Measurements from ENCODE around the gene USP22.

USP22 gene

DNA sequence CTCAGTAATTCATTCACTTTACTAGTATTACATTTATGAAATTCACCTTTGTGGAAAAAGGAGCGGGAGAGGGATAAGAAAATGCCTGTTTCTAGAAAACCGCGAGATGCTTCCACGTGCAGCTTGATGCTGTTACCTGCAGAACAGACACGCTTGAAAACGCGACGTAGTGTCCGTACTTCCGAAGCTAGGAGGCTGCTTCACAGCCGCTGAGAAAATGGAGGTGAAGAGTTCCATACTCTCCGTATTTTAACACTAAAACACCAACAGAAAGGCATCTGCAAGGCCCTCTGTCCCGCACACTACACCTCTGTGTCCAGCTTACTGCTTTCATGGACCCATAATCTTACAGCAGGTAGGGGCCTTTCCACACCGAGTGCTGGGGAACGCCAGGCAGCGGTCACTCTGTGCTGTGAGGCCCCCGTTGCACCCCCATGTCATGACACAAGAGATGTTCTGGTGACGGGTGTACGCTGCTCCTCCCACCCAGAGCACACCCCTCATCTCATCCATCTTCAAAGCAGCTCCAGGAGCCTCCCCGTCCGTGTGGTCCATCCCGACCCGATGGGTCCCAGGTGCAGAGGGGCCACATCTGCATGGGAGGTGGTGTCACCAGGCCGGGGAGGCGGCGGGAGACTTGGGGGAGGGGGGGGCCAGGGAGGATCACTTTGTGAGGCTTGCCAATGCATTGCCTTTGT is 40.4 kb downstream of the USP22 start:
- Histone ChIP-seq H3K36me3 (ENCODE audit: control insufficient read depth in 2 of 2, insufficient read depth in 2 of 2, low read length in 2 of 2) (peaks cover 69 to 78% of the 10 kb centered on the region in 2 donors), H3K9me3 (ENCODE audit: control insufficient read depth in 2 of 2, low read length in 2 of 2) (no peaks in the 10 kb centered on the region), H3K9ac (ENCODE audit: low read depth in 1 of 2, low read length in 2 of 2) (no peak overlapping the region), H3K27ac (ENCODE audit: low read depth in 2 of 2, low read length in 2 of 2) (no peak overlapping the region), H3K27me3 (ENCODE audit: control insufficient read depth in 2 of 2, insufficient read depth in 2 of 2, low read length in 2 of 2) (no peaks in the 10 kb centered on the region), H3K4me1 (ENCODE audit: control insufficient read depth in 2 of 2, insufficient read depth in 2 of 2, low read length in 2 of 2) (peaks cover 2 to 9% of the 10 kb centered on the region in 2 donors), H3K4me3 (ENCODE audit: low read length in 2 of 2) (no peak overlapping the region)

DNA sequence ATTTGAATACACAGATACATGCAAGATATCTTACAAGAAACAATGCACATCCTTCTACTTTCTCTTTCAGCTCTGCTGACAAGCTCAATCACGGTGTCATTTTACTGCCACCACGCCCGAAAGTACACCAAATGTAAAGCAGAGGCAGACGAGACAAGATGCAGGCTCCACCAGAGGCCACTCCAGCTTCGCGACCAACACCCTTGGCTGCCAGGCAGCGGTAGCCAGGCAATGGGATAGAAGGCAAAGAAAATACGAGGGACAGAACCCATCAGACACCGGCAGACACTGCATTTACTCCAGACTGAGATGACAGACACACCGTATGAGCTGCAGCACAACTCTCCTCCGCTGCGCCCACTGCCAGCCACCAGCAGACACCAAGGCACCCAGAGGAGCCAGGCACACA is 41.0 kb downstream of the USP22 start:
- Histone ChIP-seq H3K9ac (ENCODE audit: low read depth in 1 of 2, low read length in 2 of 2) (no peak overlapping the region), H3K36me3 (ENCODE audit: control insufficient read depth in 2 of 2, insufficient read depth in 2 of 2, low read length in 2 of 2) (peaks cover 63 to 72% of the 10 kb centered on the region in 2 donors), H3K4me1 (ENCODE audit: control insufficient read depth in 2 of 2, insufficient read depth in 2 of 2, low read length in 2 of 2) (peaks cover 2 to 9% of the 10 kb centered on the region in 2 donors), H3K27ac (ENCODE audit: low read depth in 2 of 2, low read length in 2 of 2) (peak overlapping the region in 1 of 2 donors; percentile 21), H3K9me3 (ENCODE audit: control insufficient read depth in 2 of 2, low read length in 2 of 2) (no peaks in the 10 kb centered on the region), H3K4me3 (ENCODE audit: low read length in 2 of 2) (peak overlapping the region in 1 of 2 donors; percentile 20), H3K27me3 (ENCODE audit: control insufficient read depth in 2 of 2, insufficient read depth in 2 of 2, low read length in 2 of 2) (no peaks in the 10 kb centered on the region)

DNA sequence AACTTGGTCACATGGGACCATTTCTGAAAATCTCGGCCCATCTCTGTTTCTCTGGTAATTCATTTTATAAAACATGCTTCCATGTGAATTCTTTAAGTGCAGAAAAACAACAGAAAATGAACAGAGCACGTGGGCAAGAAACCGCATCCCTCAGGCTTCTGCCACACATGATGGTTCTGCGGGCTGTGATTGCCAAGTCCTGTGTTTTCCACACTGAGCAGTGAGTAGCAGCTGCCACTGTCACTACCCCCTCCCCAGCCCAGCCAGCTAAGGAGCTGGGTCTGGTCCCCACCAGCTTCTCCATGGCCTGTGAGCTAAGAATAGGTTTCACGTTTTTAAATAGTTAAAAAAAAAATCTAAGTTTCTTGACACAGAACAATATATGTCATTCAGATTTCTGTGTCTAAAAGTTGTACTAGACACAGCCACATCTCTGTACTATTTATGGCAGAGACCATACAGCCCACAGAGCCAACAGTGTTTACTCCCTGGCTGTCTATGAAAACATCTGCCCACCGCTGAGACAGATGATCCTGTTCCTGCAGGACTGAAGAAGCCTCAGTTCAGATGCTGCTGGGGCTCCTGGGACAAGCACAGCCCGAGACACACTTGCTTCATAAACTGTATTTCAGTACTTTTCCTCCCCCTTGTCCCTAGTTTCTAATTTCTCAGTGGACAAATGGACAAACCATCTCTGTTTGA is 41.5 kb downstream of the USP22 start:
- H3K9ac ChIP-seq (ENCODE audit: low read depth in 1 of 2, low read length in 2 of 2) = no peak overlapping the region
- peak overlapping the region in 1 of 2 donors; percentile 20 for H3K4me3 ChIP-seq (ENCODE audit: low read length in 2 of 2)
- H3K9me3 ChIP-seq (ENCODE audit: control insufficient read depth in 2 of 2, low read length in 2 of 2) = no peaks in the 10 kb centered on the region
- peaks cover 2 to 9% of the 10 kb centered on the region in 2 donors for H3K4me1 ChIP-seq (ENCODE audit: control insufficient read depth in 2 of 2, insufficient read depth in 2 of 2, low read length in 2 of 2)
- no peaks in the 10 kb centered on the region for H3K27me3 ChIP-seq (ENCODE audit: control insufficient read depth in 2 of 2, insufficient read depth in 2 of 2, low read length in 2 of 2)
- peak overlapping the region in 1 of 2 donors; percentile 21 for H3K27ac ChIP-seq (ENCODE audit: low read depth in 2 of 2, low read length in 2 of 2)
- peaks cover 58 to 69% of the 10 kb centered on the region in 2 donors for H3K36me3 ChIP-seq (ENCODE audit: control insufficient read depth in 2 of 2, insufficient read depth in 2 of 2, low read length in 2 of 2)

DNA sequence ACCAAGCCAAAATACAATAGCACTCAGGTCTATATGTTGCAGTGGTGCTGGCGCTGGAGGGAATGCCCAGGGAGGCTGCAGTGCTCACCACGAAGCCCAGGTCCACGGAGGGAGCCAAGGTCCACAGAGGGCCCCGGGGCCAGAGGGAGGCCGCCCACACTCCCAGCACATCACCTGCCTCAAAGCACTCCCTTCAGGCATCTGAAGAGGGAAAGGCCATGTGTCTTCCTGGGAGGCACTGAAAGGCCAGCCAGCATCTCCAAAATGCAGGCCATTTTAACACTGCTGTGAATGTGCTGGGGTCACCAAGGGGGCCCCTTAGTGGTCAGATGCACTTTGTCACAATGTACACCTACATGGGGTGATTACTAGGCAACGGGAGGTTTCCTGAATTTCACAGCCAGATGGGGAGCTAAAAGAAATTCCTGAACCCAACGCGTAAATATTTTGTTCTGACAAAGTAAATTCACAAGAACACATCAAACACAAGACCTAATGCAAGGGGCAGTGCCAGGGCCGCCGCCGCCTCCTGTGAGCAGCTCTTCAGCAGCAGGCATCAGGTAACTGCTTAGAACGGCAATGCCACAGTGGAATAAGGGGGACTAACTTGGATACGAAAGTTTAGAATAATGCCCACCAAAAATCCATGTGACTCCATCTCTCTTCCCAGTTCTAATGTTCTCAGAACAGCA is 42.8 kb downstream of the USP22 start:
- H3K27ac ChIP-seq (ENCODE audit: low read depth in 2 of 2, low read length in 2 of 2) = no peak overlapping the region
- H3K4me1 ChIP-seq (ENCODE audit: control insufficient read depth in 2 of 2, insufficient read depth in 2 of 2, low read length in 2 of 2) = peaks cover 2 to 9% of the 10 kb centered on the region in 2 donors
- no peaks in the 10 kb centered on the region for H3K27me3 ChIP-seq (ENCODE audit: control insufficient read depth in 2 of 2, insufficient read depth in 2 of 2, low read length in 2 of 2)
- peaks cover 45 to 57% of the 10 kb centered on the region in 2 donors for H3K36me3 ChIP-seq (ENCODE audit: control insufficient read depth in 2 of 2, insufficient read depth in 2 of 2, low read length in 2 of 2)
- H3K9ac ChIP-seq (ENCODE audit: low read depth in 1 of 2, low read length in 2 of 2) = no peak overlapping the region
- H3K9me3 ChIP-seq (ENCODE audit: control insufficient read depth in 2 of 2, low read length in 2 of 2) = no peaks in the 10 kb centered on the region
- no peak overlapping the region for H3K4me3 ChIP-seq (ENCODE audit: low read length in 2 of 2)

DNA sequence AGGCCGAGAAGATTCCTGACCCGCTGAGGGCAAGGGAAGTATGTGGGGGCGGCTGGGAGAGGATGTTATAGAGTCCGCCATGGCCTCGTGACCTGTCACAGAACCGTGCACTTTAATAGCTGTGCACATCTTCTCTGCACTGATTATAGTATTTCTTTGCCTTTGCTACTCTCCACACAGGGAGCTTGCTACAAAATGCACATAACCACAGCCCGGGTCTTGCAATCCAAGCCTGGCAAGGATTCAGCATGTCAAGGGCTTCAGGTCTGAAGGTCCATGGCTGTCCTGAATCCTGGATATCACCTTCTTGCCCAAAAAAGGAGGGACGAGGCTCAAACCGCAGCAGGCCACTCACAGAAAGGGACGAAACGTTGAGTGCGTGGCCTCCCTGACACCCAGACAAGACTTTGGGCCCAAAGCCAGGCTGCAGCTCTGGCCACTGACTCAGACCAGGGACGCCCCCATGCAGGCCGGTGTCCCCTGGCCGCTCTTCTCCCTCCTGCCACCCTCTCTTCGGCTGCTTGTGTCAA is 43.7 kb downstream of the USP22 start:
- no peaks in the 10 kb centered on the region for H3K27me3 ChIP-seq (ENCODE audit: control insufficient read depth in 2 of 2, insufficient read depth in 2 of 2, low read length in 2 of 2)
- no peak overlapping the region for H3K9ac ChIP-seq (ENCODE audit: low read depth in 1 of 2, low read length in 2 of 2)
- no peak overlapping the region for H3K27ac ChIP-seq (ENCODE audit: low read depth in 2 of 2, low read length in 2 of 2)
- no peaks in the 10 kb centered on the region for H3K9me3 ChIP-seq (ENCODE audit: control insufficient read depth in 2 of 2, low read length in 2 of 2)
- peaks cover 36 to 48% of the 10 kb centered on the region in 2 donors for H3K36me3 ChIP-seq (ENCODE audit: control insufficient read depth in 2 of 2, insufficient read depth in 2 of 2, low read length in 2 of 2)
- peaks cover 4 to 13% of the 10 kb centered on the region in 2 donors for H3K4me1 ChIP-seq (ENCODE audit: control insufficient read depth in 2 of 2, insufficient read depth in 2 of 2, low read length in 2 of 2)
- H3K4me3 ChIP-seq (ENCODE audit: low read length in 2 of 2) = no peak overlapping the region

DNA sequence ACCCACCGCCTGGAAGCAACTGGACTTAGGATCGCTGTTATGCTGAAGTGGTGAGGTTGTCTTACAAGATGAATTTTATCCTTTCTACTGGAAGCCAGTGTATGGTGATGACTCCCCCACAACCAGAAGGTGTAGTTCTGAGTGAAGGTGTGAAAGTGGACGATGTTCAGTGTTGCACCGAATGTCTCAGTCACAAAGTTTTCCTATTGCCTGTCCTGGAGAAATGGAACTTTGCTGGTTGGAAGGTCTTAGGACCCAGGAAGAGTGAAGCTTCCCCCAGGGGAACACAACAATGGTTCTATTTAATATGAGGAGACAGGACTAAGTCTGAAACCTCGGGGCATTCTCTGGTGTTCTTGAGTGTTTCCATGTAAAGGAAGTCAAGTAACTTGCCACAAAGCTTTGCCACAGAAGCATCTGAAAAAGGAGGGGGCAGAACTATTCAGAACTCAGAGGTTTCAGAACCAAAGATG is 44.2 kb downstream of the USP22 start:
- no peaks in the 10 kb centered on the region for H3K27me3 ChIP-seq (ENCODE audit: control insufficient read depth in 2 of 2, insufficient read depth in 2 of 2, low read length in 2 of 2)
- H3K9me3 ChIP-seq (ENCODE audit: control insufficient read depth in 2 of 2, low read length in 2 of 2) = no peaks in the 10 kb centered on the region
- H3K27ac ChIP-seq (ENCODE audit: low read depth in 2 of 2, low read length in 2 of 2) = no peak overlapping the region
- no peak overlapping the region for H3K9ac ChIP-seq (ENCODE audit: low read depth in 1 of 2, low read length in 2 of 2)
- no peak overlapping the region for H3K4me3 ChIP-seq (ENCODE audit: low read length in 2 of 2)
- peaks cover 5 to 18% of the 10 kb centered on the region in 2 donors for H3K4me1 ChIP-seq (ENCODE audit: control insufficient read depth in 2 of 2, insufficient read depth in 2 of 2, low read length in 2 of 2)
- peaks cover 31 to 43% of the 10 kb centered on the region in 2 donors for H3K36me3 ChIP-seq (ENCODE audit: control insufficient read depth in 2 of 2, insufficient read depth in 2 of 2, low read length in 2 of 2)

DNA sequence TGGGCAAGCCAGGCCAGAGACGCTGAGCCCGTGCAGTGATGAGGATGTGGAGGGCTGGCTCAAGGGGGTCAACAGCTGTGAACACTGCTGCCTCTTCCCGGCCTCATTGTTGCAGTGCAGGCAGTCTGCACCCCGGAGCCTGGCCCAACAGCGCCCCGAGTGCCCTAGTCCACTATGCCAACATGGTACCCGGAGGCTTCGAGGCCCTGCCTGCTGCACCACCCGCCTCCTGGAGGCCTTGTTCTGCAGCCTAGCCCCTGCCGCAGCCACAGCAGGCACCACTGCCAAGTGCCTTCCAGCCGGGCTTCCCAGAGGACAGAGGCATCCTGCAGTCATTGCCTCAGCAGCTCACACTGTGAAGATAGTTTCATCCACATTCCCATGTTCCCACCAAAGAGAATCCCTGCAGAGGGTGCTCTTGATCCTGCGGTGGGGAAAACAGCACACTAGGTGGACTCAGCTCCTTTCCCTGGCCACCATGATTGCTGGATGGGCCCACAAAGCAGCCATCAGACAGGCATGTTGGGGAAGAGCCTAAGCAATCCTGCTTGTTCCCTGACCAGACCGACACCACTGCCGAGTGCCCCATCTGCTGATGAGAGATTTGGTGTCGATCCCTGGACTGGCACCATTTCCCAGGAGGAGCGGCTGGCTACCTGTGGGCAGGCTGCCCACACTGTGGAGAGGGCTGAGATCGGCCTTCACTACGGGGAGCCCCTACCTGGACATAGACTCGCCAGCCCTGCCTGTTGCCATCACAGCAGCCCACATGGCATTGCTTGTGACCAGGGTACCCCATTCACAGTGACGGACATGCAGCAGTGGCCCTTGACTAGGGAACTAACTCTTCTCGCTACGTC is 44.9 kb downstream of the USP22 start:
- no peaks in the 10 kb centered on the region for H3K9me3 ChIP-seq (ENCODE audit: control insufficient read depth in 2 of 2, low read length in 2 of 2)
- no peak overlapping the region for H3K9ac ChIP-seq (ENCODE audit: low read depth in 1 of 2, low read length in 2 of 2)
- no peaks in the 10 kb centered on the region for H3K27me3 ChIP-seq (ENCODE audit: control insufficient read depth in 2 of 2, insufficient read depth in 2 of 2, low read length in 2 of 2)
- no peak overlapping the region for H3K27ac ChIP-seq (ENCODE audit: low read depth in 2 of 2, low read length in 2 of 2)
- H3K4me1 ChIP-seq (ENCODE audit: control insufficient read depth in 2 of 2, insufficient read depth in 2 of 2, low read length in 2 of 2) = peaks cover 5 to 18% of the 10 kb centered on the region in 2 donors
- H3K4me3 ChIP-seq (ENCODE audit: low read length in 2 of 2) = no peak overlapping the region
- peaks cover 25 to 36% of the 10 kb centered on the region in 2 donors for H3K36me3 ChIP-seq (ENCODE audit: control insufficient read depth in 2 of 2, insufficient read depth in 2 of 2, low read length in 2 of 2)

DNA sequence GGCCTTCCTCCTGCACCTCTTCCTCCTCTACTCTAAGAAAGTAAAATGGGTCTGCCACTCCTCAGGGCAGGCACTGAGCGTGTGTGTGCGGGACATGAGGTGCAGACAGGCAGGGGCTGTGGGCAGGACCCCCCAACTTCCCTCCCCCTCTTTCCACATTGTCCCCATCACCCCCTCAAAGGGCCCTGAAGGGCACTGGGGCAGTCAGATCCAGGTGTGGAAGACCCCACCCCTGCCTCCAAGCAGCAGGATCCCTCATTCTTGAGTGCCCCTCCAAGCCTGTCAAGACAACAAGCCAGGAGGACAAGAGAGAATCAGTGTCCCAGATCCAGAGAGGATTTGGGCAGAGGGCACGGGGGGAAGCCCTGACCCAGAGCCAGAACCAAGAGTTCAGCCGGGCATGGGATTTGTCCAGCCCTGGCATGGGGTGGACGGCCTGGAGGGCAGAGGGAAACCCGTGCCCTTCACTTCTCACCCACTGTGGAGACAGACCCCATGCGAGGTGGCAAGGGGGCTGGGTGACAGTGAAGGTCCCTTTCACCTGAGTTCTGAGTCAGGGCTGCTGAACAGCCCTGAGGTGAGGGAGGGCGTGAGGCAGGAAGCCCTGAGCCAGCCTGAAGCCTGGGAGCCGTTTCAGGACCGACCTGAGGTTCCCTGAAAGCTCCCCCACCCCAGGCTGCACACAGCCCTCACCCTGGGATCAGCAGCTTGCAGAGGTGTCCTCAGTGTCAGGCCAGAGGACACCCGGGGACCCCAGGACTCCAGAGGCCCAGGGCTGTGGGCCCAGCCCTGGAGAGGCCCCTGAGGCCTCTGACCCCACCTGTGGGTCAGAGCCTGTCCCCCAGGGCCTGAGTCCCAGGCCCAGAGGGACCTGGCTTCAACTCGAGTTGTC is 45.8 kb downstream of the USP22 start:
- H3K36me3 ChIP-seq (ENCODE audit: control insufficient read depth in 2 of 2, insufficient read depth in 2 of 2, low read length in 2 of 2) = peaks cover 16 to 28% of the 10 kb centered on the region in 2 donors
- H3K9me3 ChIP-seq (ENCODE audit: control insufficient read depth in 2 of 2, low read length in 2 of 2) = no peaks in the 10 kb centered on the region
- no peaks in the 10 kb centered on the region for H3K27me3 ChIP-seq (ENCODE audit: control insufficient read depth in 2 of 2, insufficient read depth in 2 of 2, low read length in 2 of 2)
- peaks cover 5 to 13% of the 10 kb centered on the region in 2 donors for H3K4me1 ChIP-seq (ENCODE audit: control insufficient read depth in 2 of 2, insufficient read depth in 2 of 2, low read length in 2 of 2)
- H3K9ac ChIP-seq (ENCODE audit: low read depth in 1 of 2, low read length in 2 of 2) = no peak overlapping the region
- no peak overlapping the region for H3K4me3 ChIP-seq (ENCODE audit: low read length in 2 of 2)
- no peak overlapping the region for H3K27ac ChIP-seq (ENCODE audit: low read depth in 2 of 2, low read length in 2 of 2)

All from mucosa of rectum (tissue), 2 donors.